Measurements from ENCODE around the gene CDK3. TPM values are rescaled to one million over a fixed set of nuclear protein-coding genes. Genes with fewer than 3 reads are reported as not detected.

Gene CDK3
- total RNA-seq, 4 donors from 2014 or later = 5.4 to 24.6 (median 16.9) TPM; not detected in 1

DNA sequence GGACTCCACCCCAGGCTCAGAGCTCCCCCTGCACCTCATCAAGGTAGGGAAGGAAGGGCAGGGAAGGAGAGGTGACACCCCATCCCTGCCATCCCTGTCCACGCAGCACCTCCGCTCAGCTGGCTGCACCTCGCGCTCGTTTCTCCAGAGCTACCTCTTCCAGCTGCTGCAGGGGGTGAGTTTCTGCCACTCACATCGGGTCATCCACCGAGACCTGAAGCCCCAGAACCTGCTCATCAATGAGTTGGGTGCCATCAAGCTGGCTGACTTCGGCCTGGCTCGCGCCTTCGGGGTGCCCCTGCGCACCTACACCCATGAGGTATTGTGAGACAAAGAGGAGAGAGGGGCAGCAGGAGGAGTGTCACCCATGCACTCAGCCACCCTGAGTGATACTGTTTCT, 1.4 kb downstream of the CDK3 start:
- H3K9me3 ChIP-seq = no peaks in the 10 kb centered on the region
- no peak for TF ChIP-seq EP300 (IDR thresholded peaks at IDR 0.05; ENCODE audit: low read depth)
- no peak for TF ChIP-seq POLR2AphosphoS5 (IDR thresholded peaks at IDR 0.05)
- TF ChIP-seq POLR2A (IDR thresholded peaks at IDR 0.05) = no peak
- TF ChIP-seq, protein P1, sequence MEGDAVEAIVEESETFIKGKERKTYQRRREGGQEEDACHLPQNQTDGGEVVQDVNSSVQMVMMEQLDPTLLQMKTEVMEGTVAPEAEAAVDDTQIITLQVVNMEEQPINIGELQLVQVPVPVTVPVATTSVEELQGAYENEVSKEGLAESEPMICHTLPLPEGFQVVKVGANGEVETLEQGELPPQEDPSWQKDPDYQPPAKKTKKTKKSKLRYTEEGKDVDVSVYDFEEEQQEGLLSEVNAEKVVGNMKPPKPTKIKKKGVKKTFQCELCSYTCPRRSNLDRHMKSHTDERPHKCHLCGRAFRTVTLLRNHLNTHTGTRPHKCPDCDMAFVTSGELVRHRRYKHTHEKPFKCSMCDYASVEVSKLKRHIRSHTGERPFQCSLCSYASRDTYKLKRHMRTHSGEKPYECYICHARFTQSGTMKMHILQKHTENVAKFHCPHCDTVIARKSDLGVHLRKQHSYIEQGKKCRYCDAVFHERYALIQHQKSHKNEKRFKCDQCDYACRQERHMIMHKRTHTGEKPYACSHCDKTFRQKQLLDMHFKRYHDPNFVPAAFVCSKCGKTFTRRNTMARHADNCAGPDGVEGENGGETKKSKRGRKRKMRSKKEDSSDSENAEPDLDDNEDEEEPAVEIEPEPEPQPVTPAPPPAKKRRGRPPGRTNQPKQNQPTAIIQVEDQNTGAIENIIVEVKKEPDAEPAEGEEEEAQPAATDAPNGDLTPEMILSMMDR (IDR thresholded peaks at IDR 0.05) = no peak
- DNase-seq = no peak
- H3K4me3 ChIP-seq = no peak overlapping the region
- intact Hi-C loops (cut with DNase I; ENCODE audit: low total_unique reads) (loop anchor here (5.0 kb wide), 1 partner anchor 95 kb away; no protein-coding TSS in a partner anchor), in situ Hi-C loops (cut with MboI; ENCODE audit: low pct_ligation_motif_present in 1 of 4, low pct_unique_long_range_greater_than_20kb in 1 of 4, low sequenced_read_pairs in 3 of 4) (loop anchor here in 3 of 4 donors (5.0 to 25.0 kb wide), 3 partner anchors 87 to 285 kb away; no protein-coding TSS in a partner anchor)
- 94% methylated on average over 12 of the region's 12 CpGs; no CpG with 5 or more reads in 1 of the 2 donors for WGBS, 2 donors (ENCODE audit: low coverage in 1 of 2)
- peaks cover 6 to 82% (median 51%) of the 10 kb centered on the region in 4 donors for H3K4me1 ChIP-seq
- no peaks in the 10 kb centered on the region for H3K27me3 ChIP-seq
- peak overlapping the region in 2 of 4 donors; percentile 87 to 91 for H3K27ac ChIP-seq
- H3K36me3 ChIP-seq = no peaks in the 10 kb centered on the region

DNA sequence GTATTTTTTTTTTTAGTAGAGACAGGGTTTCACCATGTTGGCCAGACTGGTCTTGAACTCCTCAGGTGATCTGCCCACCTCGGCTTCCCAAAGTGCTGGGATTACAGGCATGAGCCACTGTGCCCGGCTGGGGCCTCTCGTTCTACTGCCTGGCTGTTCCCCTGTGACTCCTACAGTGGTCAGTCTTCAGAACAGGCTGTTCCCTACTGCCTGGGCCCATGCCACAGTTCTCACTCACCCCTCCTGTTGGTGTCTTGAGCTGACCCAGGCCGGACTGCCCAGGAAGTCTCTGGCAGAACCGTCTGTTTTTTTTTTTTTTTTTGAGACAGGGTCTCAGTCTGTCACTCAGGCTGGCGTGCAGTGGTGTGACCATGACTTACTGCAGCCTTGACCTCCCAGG, 3.3 kb downstream of the CDK3 start:
- Histone ChIP-seq H3K9me3 (no peaks in the 10 kb centered on the region), H3K4me3 (no peak overlapping the region), H3K27me3 (no peaks in the 10 kb centered on the region), H3K36me3 (no peaks in the 10 kb centered on the region), H3K4me1 (peaks cover 3 to 64% (median 36%) of the 10 kb centered on the region in 4 donors), H3K27ac (peak overlapping the region; percentile 61 to 76 (median 68))
- WGBS, 2 donors (ENCODE audit: low coverage in 1 of 2) = 60 to 78% methylated on average over 1 to 6 of the region's 6 CpGs
- DNase-seq = no peak
- in situ Hi-C loops (cut with MboI; ENCODE audit: low pct_ligation_motif_present in 1 of 4, low pct_unique_long_range_greater_than_20kb in 1 of 4, low sequenced_read_pairs in 3 of 4) (loop anchor here in 3 of 4 donors (5.0 to 25.0 kb wide), 3 partner anchors 89 to 283 kb away; no protein-coding TSS in a partner anchor), intact Hi-C loops (cut with DNase I; ENCODE audit: low total_unique reads) (loop anchor here (5.0 kb wide), 1 partner anchor 97 kb away; no protein-coding TSS in a partner anchor)
- no peak for TF ChIP-seq POLR2A (IDR thresholded peaks at IDR 0.05)
- no peak for TF ChIP-seq POLR2AphosphoS5 (IDR thresholded peaks at IDR 0.05)
- TF ChIP-seq EP300 (IDR thresholded peaks at IDR 0.05; ENCODE audit: low read depth) = no peak
- TF ChIP-seq, protein P1 (IDR thresholded peaks at IDR 0.05) = no peak

DNA sequence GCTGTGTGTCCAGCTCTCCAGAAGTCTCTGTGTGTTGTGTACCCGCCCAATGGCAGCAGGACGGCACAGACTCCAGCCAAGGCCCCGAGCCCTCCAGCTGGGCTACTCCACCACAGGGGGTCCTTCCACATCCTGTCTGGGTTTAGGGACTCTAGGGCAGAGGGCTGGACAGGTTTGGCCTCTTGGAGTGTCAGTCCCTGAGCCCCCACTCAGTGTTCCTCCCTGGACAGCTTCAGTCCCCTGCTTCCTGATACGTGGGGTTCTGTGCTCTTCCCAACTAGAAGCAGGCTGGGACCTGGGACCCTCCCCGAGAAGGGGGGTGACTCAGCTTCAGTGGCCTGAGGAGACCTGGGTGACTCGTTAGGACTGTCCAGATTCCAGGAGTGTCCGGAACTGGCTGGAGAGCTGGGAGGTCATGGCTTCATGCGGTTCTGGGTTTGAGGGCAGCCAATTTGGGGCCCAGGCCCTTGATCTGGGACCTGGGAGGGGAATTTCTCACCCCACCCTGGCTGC, 4.2 kb downstream of the CDK3 start:
- no peaks in the 10 kb centered on the region for H3K36me3 ChIP-seq
- in situ Hi-C loops (cut with MboI; ENCODE audit: low pct_ligation_motif_present in 1 of 4, low pct_unique_long_range_greater_than_20kb in 1 of 4, low sequenced_read_pairs in 3 of 4) = loop anchor here in 3 of 4 donors (5.0 to 25.0 kb wide), 3 partner anchors 90 to 282 kb away; no protein-coding TSS in a partner anchor
- peak overlapping the region; percentile 28 to 76 (median 68) for H3K27ac ChIP-seq
- no peaks in the 10 kb centered on the region for H3K9me3 ChIP-seq
- H3K4me1 ChIP-seq = peaks cover 3 to 55% (median 32%) of the 10 kb centered on the region in 4 donors
- no peak overlapping the region for H3K4me3 ChIP-seq
- DNase-seq = no peak
- TF ChIP-seq POLR2AphosphoS5 (IDR thresholded peaks at IDR 0.05) (no peak), POLR2A (IDR thresholded peaks at IDR 0.05) (no peak), EP300 (IDR thresholded peaks at IDR 0.05; ENCODE audit: low read depth) (no peak)
- TF ChIP-seq, protein P1 (IDR thresholded peaks at IDR 0.05) = no peak
- 60 to 71% methylated on average over 1 to 8 of the region's 8 CpGs for WGBS, 2 donors (ENCODE audit: low coverage in 1 of 2)
- intact Hi-C loops (cut with DNase I; ENCODE audit: low total_unique reads) = loop anchor here (5.0 kb wide), 1 partner anchor 98 kb away; no protein-coding TSS in a partner anchor
- H3K27me3 ChIP-seq = no peaks in the 10 kb centered on the region

DNA sequence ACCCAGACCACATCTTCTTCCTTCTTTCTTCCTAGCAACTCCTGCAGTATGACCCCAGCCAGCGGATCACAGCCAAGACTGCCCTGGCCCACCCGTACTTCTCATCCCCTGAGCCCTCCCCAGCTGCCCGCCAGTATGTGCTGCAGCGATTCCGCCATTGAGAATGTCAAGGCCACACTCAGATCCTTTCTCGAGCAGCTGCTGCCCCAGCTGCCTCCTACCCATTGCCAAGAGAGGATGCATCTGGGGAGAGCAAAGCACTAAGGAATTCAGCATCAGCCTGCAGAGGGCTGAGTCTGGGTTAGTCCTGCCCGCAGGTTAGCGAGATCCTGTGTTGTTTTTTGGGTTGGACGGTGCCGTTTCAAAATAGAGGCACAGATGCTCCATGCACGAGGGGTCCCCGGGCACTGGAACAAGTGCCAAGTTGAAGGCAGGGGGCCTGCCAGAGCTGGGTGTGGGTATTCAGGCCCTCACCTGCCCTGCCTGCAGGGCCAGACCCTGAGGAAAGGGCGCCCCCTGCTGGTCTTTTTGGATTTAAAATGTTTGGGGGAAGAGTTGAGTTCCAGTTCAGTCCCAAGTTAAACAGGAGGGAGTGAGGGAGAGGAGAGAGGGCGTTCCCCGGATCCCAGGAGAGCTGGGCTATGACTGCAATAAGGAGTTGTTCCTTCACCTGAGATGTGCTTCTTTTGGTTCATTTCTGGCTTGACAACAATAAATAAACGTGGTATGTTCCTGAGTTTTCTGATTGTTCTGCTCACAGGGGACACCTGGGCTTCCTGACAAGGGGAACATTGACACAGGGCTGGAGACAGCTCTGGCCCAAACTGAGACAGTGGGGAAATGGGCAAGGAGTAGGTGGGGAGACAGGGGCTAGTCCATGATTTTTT, 4.9 kb downstream of the CDK3 start:
- Histone ChIP-seq H3K36me3 (no peaks in the 10 kb centered on the region), H3K9me3 (no peaks in the 10 kb centered on the region), H3K4me3 (no peak overlapping the region), H3K27me3 (no peaks in the 10 kb centered on the region), H3K4me1 (peaks cover 2 to 48% (median 25%) of the 10 kb centered on the region in 4 donors), H3K27ac (peak overlapping the region; percentile 1 to 64 (median 44))
- peak; percentile 90 for DNase-seq
- no peak for TF ChIP-seq POLR2A (IDR thresholded peaks at IDR 0.05)
- TF ChIP-seq EP300 (IDR thresholded peaks at IDR 0.05; ENCODE audit: low read depth) = no peak
- TF ChIP-seq, protein P1 (IDR thresholded peaks at IDR 0.05) = peak; percentile 74 to 92 (median 82)
- no peak for TF ChIP-seq POLR2AphosphoS5 (IDR thresholded peaks at IDR 0.05)
- intact Hi-C loops (cut with DNase I; ENCODE audit: low total_unique reads) = no loop called here
- 48% methylated on average over 16 of the region's 16 CpGs; no CpG with 5 or more reads in 1 of the 2 donors for WGBS, 2 donors (ENCODE audit: low coverage in 1 of 2)
- in situ Hi-C loops (cut with MboI; ENCODE audit: low pct_ligation_motif_present in 1 of 4, low pct_unique_long_range_greater_than_20kb in 1 of 4, low sequenced_read_pairs in 3 of 4) = loop anchor here in 2 of 4 donors (5.0 to 25.0 kb wide), 3 partner anchors 91 to 282 kb away; no protein-coding TSS in a partner anchor
